ENCODE results near the gene ADO.

DNA sequence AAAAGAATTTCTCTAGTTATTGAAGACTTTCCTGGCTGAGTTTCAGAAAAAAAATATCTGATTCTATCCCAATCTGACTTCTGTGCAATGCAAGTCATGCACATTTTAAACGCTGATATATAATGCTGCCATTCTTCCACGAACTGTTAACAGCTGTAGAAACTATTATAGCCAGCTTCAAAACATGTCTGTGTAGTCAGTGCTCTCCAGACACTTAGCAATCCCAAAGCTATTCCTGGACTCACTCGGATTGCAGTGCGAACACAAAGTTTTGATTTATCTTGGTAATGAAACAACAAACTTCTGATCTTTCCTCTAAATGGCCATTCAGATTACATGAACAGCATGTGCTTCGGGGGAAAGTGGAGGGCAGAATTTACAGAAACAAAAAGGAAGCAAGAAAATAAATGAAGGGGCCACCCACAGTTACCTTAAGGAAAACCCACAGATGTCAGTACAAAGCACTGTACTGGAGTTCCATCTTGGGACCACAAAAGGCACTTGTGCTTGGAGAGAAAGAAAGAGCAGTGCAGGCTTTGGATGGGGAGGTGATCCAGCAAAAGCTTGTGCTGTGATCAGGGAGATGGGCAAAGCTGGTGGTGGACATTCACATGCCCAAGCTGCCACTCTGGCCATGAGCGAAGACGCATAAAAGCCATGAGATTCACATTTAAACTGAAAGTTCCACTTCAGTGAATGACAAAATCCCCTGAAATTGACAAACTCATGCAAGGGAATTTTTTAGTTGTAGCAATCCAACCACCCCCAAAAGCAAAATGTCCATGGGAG lies 32.1 kb upstream of the ADO start:
- TF ChIP-seq POLR2A (IDR thresholded peaks at IDR 0.05) = no peak
- TF ChIP-seq, protein P1, sequence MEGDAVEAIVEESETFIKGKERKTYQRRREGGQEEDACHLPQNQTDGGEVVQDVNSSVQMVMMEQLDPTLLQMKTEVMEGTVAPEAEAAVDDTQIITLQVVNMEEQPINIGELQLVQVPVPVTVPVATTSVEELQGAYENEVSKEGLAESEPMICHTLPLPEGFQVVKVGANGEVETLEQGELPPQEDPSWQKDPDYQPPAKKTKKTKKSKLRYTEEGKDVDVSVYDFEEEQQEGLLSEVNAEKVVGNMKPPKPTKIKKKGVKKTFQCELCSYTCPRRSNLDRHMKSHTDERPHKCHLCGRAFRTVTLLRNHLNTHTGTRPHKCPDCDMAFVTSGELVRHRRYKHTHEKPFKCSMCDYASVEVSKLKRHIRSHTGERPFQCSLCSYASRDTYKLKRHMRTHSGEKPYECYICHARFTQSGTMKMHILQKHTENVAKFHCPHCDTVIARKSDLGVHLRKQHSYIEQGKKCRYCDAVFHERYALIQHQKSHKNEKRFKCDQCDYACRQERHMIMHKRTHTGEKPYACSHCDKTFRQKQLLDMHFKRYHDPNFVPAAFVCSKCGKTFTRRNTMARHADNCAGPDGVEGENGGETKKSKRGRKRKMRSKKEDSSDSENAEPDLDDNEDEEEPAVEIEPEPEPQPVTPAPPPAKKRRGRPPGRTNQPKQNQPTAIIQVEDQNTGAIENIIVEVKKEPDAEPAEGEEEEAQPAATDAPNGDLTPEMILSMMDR (IDR thresholded peaks at IDR 0.05 in 4 of 5, conservative IDR thresholded peaks at IDR 0.05 in 1 of 5) = no peak
